ENCODE results near the gene GALNT16.

The GALNT16 gene

GRCh38 chr14:69318241-69318640, 58.3 kb downstream of the GALNT16 start:
- DNase-seq, result no peak

GRCh38 chr14:69318901-69319475, 59.0 kb downstream of the GALNT16 start:
- no peak for DNase-seq

DNA sequence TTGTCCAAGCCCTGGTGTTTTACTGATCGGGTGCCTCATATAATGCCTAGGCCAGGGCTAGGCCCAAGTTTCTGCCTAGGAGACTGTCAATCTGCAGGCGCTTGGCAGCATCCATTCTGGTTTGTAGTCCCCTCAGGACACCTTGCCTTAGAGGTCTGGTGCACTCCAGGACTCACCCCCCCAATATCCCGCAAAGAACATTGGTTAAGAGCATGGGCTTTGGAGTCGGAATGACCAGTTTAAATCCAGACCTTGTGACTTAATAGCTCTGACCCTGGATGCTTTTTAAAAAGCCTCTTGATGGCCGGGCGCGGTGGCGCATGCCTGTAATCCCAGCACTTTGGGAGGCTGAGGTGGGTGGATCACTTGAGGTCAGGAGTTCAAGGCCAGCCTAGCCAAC, 60.0 kb downstream of the GALNT16 start:
- no peak for DNase-seq

DNA sequence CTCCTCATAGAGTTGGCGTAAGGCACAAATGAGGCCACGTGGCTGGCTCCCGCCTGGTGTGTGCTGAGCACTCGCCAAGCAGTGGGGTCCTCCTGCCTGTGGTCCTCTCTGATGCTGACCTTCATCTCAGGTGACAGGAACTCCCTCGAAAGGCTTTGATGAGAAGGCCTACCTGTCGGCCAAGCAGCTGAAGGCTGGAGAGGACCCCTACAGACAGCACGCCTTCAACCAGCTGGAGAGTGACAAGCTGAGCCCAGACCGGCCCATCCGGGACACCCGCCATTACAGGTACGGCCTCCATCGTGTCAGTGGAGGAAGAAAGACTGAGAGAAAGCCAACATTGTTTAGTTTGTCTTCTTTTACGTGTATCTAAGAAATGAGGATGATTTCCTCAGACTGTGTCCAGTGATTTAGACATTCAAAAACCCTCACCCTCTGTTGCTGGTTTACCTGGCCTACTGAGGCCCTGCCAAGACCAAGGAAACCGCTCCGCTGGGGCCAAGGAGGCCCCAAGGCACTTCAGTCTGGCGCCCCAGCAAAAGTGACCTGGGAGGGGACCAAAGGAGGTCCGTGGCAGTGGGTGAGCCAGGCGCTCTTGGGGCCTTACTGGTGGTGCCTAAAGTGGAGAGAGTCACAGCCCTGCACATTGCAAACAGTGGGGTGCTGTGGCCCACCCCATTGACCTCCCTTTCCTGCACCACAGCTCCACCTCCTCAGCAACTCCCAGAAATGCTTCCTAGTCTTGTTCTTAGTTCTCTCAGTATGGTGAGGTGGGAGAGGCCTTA, 60.8 kb downstream of the GALNT16 start:
- no peak for DNase-seq

DNA sequence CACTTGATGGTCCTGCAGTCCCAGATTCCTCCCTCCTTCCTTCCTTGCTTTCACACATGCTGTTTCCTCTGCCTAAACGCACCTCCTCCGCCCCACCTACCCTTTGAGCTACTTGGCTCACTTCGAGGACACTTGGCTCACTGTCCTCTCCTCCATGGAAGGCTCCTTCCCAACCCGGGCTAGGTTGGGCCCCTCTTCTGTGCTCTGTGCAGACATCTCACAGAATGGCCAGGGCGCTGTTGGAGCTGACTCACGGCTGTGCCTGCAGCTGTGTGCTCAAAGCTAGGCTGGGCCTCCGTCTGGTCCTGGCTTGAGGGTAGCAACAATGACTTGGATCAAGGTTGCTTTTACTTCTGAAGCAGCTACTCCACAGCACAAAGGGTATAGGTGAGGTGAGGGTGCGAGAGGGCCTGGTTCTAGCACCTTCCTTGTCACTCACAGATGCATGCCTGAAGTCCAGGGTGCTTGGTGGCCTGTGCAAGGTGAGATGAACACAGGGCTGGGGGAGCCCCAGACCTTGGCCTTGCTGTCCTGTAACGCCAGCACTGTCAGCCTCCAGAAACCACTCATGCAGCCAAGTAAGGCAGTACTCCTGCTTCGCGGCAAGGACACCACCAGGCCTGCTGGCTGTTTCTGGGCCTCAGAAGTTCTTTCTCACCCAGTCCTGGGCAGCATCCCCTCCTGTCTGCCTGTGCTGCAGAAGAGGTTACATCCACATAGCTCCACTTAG, 61.8 kb downstream of the GALNT16 start:
- DNase-seq, result no peak

DNA sequence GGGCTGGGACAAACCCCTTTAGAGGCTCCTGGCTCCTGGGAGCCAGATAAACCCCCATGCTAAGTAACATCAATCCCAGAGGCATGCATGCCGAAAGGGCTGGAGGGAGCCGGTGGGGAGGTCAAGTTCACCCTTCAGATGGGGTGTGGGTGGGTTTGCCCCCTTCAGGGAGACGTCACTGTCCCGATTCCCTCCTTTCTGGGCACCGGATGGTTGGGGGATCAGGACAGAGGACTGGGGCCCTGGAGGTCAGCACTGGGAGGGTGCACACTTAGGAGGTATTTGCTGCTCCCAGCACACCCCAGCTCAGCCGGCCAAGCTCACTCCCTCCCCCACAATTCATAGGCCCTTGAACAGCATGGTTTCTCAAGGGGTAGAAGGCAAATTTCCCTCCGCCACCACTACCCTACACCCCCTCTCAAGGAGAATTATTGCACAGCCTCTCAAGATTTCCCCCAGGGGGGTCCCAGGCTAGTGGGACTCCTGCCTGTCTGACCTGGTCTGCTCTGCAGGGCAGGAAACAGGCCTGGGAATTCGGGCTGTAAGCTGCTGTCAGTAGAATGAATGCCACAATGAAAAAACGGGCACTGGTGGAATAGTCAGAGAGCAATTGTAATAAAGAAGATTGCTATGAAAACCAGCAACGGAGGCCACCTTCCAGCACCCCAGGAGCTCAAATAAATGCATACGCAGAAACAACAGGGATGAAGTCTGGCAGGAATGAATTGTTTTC, 63.5 kb downstream of the GALNT16 start:
- DNase-seq, result no peak

DNA sequence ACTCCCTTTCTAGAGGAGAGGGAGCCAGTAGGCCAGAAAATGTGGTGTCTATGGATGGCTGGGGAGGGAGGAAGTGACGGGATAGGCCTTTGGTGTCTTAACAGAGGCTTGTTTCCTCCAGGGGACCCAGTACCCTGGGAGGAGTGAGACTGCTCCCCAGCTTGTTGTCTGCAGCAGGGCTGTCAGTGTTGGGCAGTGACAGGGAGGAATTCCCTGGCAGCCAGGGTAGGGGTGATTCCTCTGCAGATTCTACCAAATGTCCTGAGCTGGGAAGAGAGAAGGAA, 64.0 kb downstream of the GALNT16 start:
- no peak for DNase-seq

- DNase-seq, result no peak
Measured at GRCh38 chr14:69324341-69324931, 64.5 kb downstream of the GALNT16 start.

DNA sequence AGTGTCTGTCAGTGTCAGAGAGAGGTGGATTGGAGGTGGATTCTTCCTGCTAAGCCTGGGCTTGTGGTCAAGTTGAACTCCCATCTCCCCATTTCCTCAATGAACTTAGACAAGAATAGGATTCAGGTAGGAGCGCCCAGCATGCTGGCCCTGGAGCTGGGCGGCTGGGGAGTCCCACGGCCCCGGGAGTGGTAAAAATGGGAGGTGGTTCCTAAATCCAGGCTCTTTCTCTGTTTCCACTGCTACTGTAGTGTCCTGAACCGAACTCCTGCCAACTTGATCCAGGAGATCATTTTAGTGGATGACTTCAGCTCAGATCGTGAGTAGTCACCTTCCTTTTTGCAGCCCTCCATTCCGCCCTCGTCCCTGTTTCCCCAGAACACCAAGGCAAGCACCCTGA, 65.1 kb downstream of the GALNT16 start:
- DNase-seq, result no peak

DNA sequence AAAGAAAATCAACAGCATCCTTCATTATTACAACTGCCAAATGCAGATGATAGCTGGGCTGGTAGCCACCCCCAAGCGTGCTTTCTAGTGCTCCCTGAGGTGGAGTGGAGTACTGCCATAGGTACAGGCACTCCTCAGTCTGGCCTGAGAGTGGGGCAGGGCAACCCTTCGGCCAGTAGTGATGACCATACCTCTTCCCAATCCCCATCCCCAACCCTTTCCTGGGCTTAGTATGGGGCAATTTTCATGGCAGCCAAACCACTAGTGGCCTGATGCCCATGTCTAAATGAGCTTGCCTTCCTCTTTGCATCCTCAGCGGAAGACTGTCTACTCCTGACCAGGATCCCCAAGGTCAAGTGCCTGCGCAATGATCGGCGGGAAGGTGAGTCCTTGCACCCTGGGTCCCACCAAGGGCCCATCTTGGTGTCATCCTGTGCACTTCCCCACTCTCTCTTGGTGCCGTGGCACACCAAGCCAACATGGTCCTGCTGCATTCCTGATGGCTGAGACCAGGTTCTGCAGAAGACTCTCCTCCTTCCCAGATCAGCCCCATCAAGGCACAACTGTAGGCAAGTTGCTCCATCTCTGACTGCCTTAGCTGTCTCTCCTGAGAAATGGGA, 65.8 kb downstream of the GALNT16 start:
- no peak for DNase-seq

GRCh38 chr14:69326611-69327010, 66.7 kb downstream of the GALNT16 start:
- no peak for DNase-seq

- DNase-seq, result no peak
Measured at GRCh38 chr14:69327507-69327906, 67.5 kb downstream of the GALNT16 start.

GRCh38 chr14:69328317-69328716, 68.4 kb downstream of the GALNT16 start:
- DNase-seq, result no peak

DNA sequence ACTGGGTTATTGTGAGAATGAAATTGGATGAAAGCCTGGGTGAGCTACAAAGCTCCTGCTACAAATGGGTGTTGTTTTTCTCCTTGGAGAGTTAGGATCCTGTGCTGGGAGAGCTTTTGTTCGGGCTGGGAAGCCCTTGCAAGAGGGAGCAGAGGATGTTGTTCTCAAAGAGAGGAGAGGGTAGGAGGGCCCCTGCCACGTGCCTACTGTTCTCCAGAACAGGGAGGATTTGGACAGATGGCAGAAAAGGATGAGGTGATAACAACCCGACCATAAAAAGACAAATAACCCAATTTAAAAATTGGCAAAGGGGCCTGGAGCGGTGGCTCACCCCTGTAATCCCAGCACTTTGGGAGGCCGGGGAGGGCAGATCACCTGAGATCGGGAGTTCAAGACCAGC, 68.8 kb downstream of the GALNT16 start:
- no peak for DNase-seq

GRCh38 chr14:69331206-69331605, 71.2 kb downstream of the GALNT16 start:
- DNase-seq, result no peak

GRCh38 chr14:69332782-69333395, 72.9 kb downstream of the GALNT16 start:
- DNase-seq, result no peak

- DNase-seq, result no peak
Measured at GRCh38 chr14:69333791-69334337, 73.9 kb downstream of the GALNT16 start.

- no peak for DNase-seq
Measured at GRCh38 chr14:69334576-69334975, 74.6 kb downstream of the GALNT16 start.

- DNase-seq, result no peak
Measured at GRCh38 chr14:69335371-69335771, 75.4 kb downstream of the GALNT16 start.

DNA sequence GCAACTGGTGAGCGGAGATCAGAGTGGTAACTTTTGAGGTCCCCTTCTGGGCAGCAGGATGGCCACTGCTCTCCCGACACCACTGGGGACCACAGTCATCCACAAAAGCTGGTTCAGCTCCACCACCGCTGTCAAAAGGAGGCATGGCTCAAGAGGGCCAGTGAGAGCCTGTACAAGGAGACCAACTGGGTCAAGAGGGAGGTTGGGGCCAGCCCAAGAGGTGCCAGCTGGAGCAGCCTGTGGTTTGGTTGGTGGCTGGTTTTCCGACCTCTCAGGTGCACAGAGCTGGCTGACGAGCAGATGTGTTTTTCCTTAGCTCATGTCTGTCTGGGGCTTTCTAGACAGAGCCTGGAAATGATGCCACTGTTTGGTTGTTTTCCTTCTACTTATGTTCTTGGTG, 78.0 kb downstream of the GALNT16 start:
- no peak for DNase-seq

GRCh38 chr14:69339426-69339825, 79.5 kb downstream of the GALNT16 start:
- no peak for DNase-seq

DNA sequence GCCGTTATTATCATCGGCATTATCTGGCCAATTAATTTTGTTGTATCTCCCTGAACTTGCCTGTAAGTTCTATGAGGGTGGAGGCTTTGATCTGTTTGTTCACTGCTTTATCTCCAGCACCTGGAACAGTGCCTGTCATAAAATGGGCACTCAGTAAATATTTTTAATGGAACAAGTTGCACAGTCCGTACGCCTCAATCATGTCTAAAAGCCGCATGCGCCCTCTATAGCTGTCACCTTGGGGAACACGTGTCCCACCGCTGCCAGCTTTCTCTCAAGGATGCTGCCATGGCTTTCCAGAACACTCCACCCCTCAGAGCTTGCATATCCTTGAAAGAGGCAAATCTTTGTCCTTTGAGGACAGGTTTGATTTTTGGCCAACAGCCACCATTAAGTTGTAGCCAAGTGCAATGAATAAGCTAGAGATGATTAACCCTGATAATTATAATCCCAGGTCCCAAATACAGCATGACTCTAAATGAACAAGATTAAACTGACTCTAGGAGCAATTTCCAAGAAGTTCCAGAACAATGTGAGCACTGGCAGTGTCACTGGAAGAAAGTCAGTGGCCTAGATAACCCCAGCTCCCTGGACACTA, 83.1 kb downstream of the GALNT16 start:
- peak in 1 of 6 experiments; percentile 10 for DNase-seq

All from stimulated activated naive CD4-positive, alpha-beta T cell (primary cell).